T-helper 2 cell (primary cell): ENCODE measurements around the gene PIGP.
A peak's percentile ranks its signal among the peaks of the same experiment; 100 is the strongest.
"Not testable (repeated sequence)": the region's sequence is repeated elsewhere in the genome, so short reads cannot be mapped to it uniquely, and the experiment has no call there.

ENCODE experiments used
- DNase-seq, 5 experiments: peaks; one replicate each; pipeline versions ENCODE4 v3.0.0 to v3.0.0-alpha.2; 2012 to 2022
- total RNA-seq, 2 donors: gene quantifications; one replicate each; lab custom pipeline; 2026; lab: John Stamatoyannopoulos, UW

Gene PIGP
- total RNA-seq, result 5.6 to 9.2 reads per million in 2 donors

DNA sequence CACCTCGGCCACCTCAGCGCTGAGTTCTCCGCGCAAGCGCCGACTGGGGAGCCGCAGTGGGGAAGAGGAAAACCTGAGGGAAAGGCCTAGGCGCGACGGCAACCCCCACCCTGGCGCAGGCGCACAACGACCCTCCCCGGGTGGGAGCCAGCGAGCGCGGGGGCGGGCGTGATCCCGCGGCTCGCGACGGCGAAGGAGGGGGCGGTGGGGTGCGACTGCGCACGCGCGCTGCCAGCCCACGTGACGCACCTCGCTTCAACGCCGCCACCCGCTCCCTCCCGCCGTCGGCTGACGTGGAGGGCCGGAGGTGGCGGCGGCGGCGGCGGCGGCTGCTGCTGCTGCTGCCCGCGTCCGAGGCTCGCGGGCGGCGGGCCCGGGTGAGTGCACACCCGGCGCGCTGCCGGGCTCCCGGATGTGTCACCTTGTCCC, at the start of gene PIGP, which contains the start of gene TTC3:
Gene PIGP (minus strand): TSS at position 84 of the 429 bp plus-strand sequence. CDS start 556 bp downstream, outside the sequence.
Gene TTC3 (plus strand): TSS at position 267 of the 429 bp plus-strand sequence. CDS start 14,004 bp downstream, outside the sequence.
- peak; percentile 94 to 97 (median 96) for DNase-seq

DNA sequence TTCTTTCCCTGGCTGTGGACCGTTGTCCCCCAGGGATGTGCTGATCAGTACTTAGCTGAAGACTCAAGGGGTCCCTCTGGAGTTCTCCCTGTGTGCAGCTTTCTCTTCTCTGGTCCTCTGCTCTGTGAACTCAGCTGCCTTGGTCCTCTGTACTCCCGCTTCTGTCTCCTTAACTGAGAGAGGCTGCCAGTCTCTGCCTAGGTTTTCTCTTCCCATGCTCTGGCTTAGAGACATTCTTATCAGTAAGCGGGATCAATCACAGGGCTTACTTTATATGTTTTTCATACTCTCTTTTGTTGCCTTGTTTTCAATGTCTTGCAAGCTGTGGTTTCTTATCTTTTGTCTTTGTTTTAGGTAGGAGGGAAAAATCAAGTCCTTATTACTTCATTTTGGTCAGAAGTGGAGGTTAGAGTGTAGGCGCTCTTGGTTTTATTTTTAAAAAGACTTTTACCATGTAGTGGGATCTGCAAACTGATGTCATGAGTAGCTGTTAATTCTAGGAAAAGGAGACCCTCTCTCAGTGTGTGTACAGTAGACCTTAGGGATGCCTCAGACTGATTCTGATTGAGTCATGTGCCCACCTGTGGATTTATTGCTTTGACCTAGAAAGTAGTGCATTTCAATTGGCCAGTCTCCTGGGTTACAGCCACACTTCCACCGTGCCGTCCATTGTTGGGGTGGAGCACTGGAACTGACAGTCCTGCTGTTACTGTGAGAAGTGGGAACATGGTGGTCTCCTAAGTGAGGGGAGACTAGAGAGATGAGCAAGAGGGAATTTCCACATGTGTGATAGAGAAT, 46.7 kb upstream of the PIGP start:
- DNase-seq, result peak in 1 of 5 experiments; percentile 63

DNA sequence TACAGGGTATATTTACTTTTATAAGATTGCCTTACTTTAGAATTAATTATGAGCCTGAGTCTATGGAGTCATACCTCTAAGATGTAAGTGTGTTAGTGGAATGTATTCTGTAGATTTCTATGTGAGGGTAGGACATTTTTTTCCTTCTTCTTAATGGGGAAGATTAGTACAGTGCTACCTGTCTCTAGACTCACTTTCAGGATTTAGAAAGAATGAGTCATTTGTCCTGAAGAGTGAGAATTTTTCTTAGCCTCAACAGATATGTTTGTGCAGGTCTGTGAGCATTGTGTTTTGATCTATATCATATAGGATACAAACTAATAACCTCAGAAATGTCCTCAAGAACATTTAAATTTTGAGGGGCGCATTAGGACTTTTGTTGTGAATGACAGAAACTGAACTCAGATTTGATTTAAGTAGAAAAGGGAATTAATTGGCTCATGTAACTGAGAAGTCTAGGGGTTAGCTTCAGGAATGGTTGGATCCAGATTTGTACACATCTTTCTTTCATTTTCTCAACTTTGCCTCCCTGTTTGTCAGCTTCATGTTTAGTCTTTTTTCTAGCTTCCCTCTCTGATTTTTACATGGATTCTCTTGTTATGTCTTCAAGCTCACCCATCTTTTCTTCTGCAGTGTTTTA, 45.4 kb upstream of the PIGP start:
- no peak for DNase-seq

DNA sequence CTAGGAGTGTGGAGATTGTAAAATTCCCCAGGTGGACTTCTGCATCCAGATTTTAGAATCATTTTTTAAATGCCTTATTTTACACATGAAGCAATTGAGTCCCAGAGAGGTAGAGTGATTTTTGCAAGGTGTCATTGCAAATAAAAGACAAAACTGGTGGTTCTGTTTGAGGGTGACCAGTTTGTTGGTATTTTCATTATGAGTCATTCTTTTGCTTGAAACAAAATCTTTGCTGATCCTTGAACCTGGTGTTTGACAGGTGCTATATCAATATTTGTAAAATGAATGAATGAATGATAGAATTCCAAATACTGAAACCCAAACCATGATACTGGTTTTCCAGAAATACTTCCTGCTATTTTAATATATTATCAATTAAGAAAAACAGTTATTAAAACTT, 44.3 kb upstream of the PIGP start:
- peak in 1 of 5 experiments; percentile 52 for DNase-seq

DNA sequence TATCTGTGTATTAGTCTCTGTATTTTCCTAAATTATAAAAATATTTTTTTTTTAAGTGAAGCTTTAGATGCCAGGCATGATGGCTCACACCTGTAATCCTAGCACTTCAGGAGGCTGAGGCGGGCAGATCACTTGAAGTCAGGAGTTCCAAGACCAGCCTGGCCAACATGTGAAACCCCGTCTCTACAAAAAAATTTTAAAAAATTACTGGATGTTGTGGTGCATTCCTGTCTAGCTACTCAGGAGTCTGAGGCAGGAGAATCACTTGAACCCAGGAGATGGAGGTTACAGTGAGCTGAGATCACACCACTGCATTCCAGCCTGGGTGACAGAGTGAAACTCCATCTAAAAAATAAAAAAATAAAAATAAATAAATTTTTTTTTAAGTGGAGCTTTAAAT, 43.6 kb upstream of the PIGP start:
- DNase-seq, result not testable (repeated sequence)

DNA sequence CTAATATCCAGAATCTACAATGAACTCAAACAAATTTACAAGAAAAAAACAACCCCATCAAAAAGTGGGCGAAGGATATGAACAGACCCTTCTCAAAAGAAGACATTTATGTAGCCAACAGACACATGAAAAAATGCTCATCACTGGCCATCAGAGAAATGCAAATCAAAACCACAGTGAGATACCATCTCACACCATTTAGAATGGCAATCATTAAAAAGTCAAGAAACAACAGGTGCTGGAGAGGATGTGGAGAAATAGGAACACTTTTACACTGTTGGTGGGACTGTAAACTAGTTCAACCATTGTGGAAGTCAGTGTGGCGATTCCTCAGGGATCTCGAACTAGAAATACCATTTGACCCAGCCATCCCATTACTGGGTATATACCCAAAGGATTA, 41.4 kb upstream of the PIGP start:
- not testable (repeated sequence) for DNase-seq

DNA sequence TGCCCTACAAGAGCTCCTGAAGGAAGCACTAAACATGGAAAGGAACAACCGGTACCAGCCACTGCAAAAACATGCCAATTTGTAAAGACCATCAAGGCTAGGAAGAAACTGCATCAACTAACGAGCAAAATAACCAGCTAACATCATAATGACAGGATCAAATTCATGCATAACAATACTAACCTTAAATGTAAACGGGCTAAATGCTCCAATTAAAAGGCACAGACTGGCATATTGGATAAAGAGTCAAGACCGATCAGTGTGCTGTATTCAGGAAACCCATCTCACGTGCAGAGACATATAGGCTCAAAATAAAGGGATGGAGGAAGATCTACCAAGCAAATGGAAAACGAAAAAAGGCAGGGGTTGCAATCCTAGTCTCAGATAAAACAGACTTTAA, 38.2 kb upstream of the PIGP start:
- DNase-seq, result not testable (repeated sequence)

DNA sequence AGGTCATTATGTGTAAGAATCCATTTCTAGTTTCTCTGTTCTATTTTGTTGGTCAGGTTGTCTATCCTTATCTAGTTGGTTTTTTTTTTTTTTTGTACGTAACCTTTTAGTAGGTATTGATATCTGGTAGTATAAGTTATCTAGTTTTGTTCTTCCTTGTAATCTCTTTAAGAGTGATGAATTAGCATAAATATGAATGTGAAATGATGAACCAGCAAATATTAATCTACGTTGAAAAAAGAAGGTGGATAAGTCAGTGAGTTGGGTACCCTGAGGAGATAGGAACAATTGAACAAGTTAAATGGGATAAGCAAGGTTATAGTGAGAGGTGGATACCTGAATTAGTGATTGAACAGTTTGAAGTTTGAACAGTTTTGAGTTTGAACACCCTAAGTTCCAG, 34.1 kb upstream of the PIGP start:
- DNase-seq, result no peak

DNA sequence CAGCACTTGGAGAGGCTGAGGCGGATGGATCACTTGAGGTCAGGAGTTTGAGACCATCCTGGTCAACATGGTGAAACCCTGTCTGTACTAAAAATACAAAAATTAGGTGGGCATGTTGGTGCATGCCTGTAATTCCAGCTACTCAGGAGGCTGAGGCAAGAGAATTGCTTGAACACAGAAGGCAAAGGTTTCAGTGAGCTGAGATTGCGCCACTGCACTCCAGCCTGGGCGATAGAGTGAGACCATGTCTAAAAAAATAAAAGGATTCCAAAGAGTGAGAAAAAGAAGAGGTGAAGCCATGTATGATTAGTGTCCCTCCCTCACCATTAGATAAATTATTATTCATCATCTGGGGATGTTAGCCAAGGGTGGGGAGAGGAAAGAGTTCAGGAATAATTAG, 29.9 kb upstream of the PIGP start:
- DNase-seq, result not testable (repeated sequence)

DNA sequence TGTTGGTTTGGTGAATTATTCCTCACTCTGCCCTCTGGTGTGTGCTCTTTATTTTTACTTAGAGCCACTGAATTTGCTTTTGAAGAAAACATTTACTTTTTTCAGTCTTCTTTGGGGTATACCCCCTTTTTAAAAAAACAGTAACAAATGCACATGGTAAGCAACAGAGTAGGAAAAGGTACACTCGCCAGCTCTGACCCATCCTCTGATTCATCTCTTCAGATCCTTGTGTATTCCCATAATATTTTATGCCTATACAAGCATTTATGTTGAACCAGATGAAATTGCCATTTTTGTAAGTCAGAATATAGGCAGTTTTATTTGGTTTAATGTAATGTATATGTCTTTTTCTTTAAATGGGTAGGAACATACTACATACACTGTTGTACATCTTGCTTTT, 28.5 kb upstream of the PIGP start:
- DNase-seq, result no peak

DNA sequence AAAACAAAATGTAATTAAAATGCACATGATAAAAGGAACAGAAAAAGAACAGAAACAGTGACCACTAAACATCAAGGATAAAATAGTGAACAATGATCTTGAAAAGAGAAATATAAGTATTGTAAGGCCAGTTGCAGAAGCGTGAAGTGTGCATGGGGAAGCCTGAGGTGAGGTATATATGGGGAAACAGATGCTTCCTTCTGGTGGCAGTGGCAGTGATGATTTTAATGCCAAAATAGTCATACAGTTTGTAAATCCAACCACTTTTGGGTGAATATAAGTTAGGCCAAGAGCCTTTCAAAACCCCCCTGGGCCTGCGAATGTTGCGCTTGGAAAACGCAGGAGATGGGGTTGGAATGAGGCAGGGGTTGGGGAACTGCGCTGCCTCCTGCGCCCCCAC, 27.4 kb upstream of the PIGP start:
- DNase-seq, result no peak

DNA sequence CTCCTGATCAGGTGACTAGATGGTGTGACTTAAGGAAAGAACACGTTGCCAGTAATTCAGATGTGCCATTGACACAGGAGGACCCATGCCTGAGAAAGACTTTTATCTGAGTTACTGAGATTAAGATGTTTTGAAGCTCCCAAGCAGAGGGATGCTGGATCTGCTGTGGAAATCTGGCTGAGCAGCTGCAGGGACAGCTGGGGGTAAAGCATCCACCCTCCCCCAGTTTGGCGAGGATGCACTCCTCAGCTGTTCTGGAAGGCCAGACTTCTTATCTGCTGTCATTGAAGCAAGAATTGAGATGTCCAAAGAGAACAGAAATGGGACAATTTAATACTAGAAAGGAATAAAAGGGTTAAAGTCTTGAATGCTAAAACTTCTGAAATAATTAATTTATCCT, 25.9 kb upstream of the PIGP start:
- no peak for DNase-seq

DNA sequence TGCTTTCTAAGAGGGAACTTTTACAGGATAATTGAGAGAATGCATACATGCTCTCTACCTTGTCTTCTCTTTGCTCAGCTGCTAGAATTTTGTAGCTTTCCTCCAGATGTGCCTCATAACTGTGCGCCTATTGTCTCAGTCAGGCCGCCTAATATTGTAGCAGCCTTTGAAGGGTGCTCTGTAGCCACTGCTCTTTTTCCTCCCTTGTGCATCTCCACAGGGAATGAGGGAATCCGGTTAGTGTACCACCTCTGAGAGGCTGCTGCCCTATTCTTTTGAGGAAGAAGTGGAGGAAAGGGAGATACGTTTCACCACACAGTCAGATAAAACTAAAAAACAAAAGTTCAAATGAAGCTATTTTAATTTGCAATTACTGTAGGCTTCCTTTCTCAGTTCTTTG, 22.9 kb upstream of the PIGP start:
- DNase-seq, result no peak

DNA sequence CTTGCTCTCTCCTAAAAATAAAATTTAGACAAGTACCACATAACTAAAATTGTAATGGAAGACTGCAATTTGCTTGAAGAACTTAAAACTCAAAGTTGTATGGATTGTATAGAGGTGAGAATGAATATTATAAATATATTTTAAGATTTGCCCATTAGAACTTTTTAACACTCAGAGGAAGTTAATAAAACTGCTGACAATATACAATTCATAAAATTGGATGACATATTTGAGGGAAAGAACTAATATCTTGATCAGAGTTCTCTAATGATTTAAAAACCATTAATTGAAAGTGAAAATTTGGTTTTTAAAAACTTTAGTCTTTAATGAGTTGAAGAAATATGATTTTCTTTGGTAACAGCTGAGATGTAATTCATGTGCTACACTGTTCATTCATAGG, 21.1 kb upstream of the PIGP start:
- no peak for DNase-seq

DNA sequence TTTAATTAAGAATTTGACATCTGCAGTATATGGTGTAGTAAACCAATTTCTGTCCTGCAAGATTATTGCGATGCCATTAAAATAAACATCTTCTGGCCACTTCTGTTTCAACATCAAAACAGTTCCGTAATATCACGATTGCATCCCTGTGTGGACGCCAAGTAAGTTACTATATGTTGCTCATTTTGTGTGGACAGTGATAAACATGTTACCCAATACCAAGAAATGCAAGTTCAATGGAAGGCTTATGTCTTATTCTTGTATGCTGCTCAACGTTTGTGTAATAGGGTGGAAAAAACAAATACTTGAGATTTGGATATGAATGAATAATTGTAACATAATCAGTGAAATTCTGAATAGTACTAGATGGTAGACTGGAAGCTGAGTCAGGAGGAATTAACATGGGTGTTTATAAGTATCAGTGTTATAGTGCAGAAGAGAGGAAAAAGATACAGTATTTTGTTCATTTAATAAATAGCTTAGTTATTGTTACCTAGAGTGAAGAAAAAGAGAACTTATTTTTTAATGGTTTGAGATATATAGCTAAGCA, 15.4 kb upstream of the PIGP start:
- DNase-seq, result no peak

DNA sequence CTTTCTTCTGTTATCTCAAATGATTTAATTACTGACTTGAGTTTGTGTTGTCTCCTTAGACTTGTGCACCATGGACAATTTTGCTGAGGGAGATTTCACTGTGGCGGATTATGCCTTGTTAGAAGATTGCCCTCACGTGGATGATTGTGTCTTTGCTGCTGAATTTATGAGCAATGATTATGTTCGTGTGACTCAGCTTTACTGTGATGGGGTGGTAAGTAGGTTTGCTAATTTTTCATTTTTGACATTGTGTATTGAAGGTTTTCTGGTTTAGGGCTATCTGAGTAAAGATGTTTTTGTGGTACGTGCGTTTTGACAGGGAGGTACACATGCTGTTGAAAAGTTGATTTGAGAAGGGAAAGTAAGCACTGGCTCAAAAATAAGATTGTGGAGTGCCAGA, 14.3 kb upstream of the PIGP start:
- peak in 1 of 5 experiments; percentile 11 for DNase-seq

DNA sequence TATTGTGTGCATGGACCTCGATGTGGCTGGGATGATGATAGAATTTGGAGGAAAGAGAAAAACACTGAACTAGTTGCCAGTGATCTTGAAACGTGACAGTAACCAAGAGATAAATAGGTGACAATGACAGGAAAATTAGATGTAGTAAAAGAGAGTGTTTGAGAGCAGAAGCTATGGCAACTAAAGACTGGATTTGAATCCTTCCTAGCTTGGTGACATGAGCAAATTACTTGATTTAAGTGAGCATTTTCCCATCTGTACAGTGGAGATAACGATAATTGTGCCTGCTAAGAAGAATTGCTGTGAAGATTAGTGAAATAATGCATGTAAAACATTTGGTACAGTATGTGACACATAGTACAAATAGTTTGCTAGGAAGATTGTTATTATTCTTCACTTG, 12.9 kb upstream of the PIGP start:
- DNase-seq, result no peak

DNA sequence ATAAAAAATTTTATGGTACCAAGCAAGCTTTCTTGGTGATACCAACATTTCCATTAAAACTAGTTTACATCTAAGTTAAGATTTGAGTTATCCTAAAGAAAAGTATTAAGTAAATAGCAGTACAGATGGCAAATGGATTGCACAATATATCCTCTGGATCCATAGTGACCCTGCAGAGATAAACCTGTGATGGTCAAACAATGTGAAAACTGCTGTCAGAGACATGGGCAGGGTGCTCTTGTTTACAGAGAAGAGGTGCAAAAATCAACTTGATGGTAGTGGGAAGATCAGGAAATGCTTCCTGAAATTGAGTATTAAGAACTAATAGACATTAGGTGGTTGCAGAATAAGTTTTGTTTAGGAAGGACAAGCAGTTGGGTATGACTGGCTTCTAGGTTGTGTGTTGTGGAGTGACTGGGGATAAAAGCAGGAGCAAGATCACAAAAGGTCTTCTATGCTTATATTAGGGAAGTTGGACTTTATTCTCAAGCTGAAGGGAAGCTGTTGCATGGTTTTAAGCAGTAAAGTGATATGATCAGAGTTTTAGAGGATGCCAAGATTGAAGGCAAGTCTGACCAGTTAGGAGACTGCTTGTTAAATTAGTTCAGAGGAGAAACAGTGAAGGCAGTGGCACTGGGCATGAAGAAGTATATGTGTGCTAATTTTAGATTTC, 10.1 kb upstream of the PIGP start:
- DNase-seq, result no peak

DNA sequence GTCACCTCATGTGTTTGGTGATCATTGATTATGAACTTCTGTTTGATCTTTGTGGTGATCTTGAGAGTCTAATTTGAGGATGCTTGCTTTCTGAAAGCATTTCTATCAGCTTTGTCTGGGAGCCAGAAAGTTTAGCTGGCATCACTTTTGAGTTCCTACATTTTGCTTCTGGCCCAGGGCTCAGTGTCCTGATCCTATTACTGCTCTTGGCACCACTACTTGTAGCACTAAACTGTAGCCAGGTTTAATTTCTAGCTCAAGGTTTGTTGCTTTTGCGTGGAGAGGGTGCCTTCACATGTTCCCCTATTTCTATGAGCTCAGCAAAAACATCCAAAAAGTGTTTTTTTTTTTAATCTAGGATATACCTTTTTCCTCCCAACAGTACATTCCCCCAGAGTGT, 9.5 kb upstream of the PIGP start:
- no peak for DNase-seq

DNA sequence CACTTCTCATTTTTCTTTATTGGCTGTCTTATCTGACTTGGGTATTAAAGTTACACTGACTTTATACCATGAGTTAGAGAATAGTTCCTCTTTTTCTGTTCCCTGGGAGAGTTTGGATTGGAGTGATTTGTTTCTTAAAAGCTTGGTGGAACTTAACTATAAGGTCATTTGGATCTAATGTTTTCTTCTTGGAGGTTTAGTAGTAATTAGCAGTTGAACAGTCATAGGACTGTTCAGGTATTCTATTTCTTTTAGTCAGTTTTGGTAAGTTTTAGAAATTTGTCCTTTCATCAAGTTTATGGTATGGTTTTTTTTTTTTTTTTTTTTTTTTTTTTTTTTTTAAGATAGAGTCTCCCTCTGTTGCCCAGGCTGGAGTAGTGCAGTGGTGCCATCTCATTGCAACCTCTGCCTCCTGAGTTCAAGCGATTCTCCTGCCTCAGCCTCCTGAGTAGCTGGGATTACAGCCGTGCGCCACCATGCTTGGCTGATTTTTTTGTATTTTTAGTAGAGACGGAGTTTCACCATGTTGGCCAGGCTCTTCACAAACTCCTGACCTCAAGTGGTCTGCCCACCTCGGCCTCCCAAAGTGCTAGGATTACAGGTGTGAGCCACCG, 6.4 kb upstream of the PIGP start:
- DNase-seq, result peak in 2 of 5 experiments; percentile 10 to 44

DNA sequence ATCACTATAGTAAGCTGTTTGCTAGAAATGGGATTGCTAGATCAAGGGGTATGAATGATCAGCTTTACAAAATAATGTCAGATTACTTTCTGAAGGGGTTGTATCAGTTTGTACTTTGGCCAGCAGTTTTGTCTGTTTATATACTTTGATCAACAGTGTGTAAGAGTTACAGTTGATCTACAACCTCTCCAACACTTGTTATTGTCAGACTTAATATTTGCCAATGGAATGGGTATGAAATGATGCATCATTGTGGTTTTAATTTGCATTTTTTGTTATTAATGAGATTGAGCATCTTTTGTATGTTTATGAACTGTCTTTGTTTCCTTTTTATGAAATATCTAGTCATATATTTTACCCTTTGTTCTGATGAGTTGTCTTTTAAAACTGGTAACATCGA, 4.5 kb upstream of the PIGP start:
- no peak for DNase-seq

DNA sequence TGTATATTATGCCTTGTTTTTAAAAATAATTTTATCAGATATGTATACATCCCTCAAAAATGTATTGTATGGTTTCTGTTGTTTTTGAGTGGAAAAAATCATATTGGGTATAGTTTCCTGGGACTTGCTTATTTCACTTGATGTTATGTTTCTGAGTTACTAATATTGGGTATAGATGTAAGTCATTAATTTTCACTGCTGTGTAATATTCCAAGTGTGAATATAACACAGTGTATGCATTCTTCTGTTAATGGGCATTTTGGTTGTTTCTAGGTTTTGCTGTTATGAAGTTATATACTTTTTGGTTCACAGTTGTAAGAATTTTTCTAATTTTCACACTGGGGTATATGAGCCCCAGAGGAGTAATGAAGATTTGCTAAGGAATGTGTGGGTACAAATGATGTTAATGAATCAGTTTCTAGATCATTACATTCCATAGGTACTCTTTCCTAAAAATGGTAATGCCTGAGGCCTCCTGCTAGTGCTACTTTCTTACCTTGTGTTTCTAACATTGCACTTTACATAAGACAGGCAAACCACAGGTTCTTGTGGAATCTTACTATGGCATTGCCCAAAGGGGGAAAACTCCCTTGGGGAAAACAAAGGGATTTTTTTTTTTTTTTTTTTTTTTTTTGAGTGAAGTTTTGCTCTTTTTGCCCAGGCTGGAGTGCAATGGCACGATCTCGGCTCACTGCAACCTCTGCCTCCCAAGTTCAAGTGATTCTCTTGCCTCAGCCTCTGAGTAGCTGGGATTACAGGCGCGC, 3.4 kb upstream of the PIGP start:
- DNase-seq, result no peak
